Endothelial cell (in vitro differentiated cells): Measurements from ENCODE around the gene MXRA8. TPM values are rescaled to one million over a fixed set of nuclear protein-coding genes. Genes with fewer than 3 reads are reported as not detected.

Experiments
- DNase-seq: peaks from one replicate; pipeline ENCODE4 v3.0.0; 2021; ENCODE audit warnings: low spot score
- H3K27ac Mint-ChIP-seq: one replicate; pipeline ENCODE4 v1.8.0; 2021; ENCODE audit warnings: mixed read lengths, inconsistent platforms; ENCODE audit not compliant: unreplicated experiment
- H3K27me3 Mint-ChIP-seq: one replicate; pipeline ENCODE4 v1.8.0; 2021; ENCODE audit warnings: mild to moderate bottlenecking, moderate library complexity, mixed read lengths, inconsistent platforms; ENCODE audit not compliant: unreplicated experiment
- H3K36me3 Mint-ChIP-seq: one replicate; pipeline ENCODE4 v1.8.0; 2021; ENCODE audit warnings: mild to moderate bottlenecking, low read depth, mixed read lengths, inconsistent platforms; ENCODE audit not compliant: unreplicated experiment
- H3K4me1 Mint-ChIP-seq: one replicate; pipeline ENCODE4 v1.8.0; 2021; ENCODE audit warnings: mild to moderate bottlenecking, mixed read lengths, inconsistent platforms; ENCODE audit not compliant: unreplicated experiment
- H3K4me3 Mint-ChIP-seq: one replicate; pipeline ENCODE4 v1.8.0; 2021; ENCODE audit warnings: mild to moderate bottlenecking, mixed read lengths, inconsistent platforms; ENCODE audit not compliant: unreplicated experiment
- H3K9me3 Mint-ChIP-seq: one replicate; pipeline ENCODE4 v1.8.0; 2021; ENCODE audit warnings: mixed read lengths, inconsistent platforms; ENCODE audit not compliant: unreplicated experiment
- CTCF ChIP-seq: fragments of 200-600 bp; sonication (generic); IDR thresholded peaks from one replicate; pipeline ENCODE4 v1.5.0; 2021; ENCODE audit warnings: antibody characterized with exemption; ENCODE audit not compliant: unreplicated experiment
- total RNA-seq: library from RNA; stranded (reverse); fragmentation: NEBNext Ultra II Directional; extraction: Animal tissue kit (Norgen Biotek cat#: 25700); gene quantifications from one replicate; pipeline ENCODE4 v1.2.1, GENCODE V29; 2021; ENCODE audit not compliant: unreplicated experiment

Gene MXRA8
- total RNA-seq, 1 donor from 2014 or later = 0.64 TPM

DNA sequence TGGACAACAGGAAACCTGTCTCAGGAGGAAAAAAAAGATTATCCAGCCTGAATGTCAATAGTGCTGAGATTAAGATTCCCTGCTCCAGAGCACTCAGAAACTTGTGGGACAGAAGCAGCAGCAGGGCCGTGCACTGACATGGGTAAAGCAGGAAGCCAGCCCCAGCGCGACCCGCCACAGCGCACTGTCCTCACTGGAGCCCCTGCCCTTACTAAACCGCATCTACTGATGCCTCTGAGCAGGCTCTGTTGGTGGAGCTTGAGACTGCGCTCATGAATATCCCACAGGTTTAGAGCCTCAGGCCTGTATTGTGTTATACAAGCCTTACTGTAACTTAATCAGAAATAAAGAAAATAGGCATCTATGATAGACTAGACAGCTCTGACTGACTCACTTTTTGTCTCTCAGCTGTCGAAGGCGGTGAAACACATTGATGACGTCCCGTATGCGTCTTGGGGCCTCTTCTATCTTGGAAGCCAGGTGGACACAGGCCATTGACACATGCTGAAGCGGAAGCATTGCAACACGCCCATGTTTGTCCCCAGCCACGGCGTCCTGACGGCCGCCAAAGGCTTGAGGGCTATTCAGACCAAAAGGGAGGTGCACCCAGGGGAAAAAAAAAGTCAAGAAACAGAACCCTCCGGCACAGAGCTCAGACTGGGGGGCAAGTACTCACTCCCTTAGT lies 39.6 kb upstream of the MXRA8 start:
- H3K9me3 Mint-ChIP-seq = no peaks in the 10 kb centered on the region
- peaks cover 36% of the 10 kb centered on the region for H3K4me1 Mint-ChIP-seq
- H3K27ac Mint-ChIP-seq = peak overlapping the region; percentile 91
- peaks cover 44% of the 10 kb centered on the region for H3K36me3 Mint-ChIP-seq
- peaks cover 8% of the 10 kb centered on the region for H3K27me3 Mint-ChIP-seq
- H3K4me3 Mint-ChIP-seq = peak overlapping the region; percentile 98
- DNase-seq = no peak
- TF ChIP-seq CTCF = no peak

GRCh38 chr1:1395166-1395565 lies 36.8 kb upstream of the MXRA8 start:
- H3K4me1 Mint-ChIP-seq = peaks cover 21% of the 10 kb centered on the region
- H3K9me3 Mint-ChIP-seq = no peaks in the 10 kb centered on the region
- H3K36me3 Mint-ChIP-seq = peaks cover 41% of the 10 kb centered on the region
- peak overlapping the region; percentile 69 for H3K4me3 Mint-ChIP-seq
- no peak for DNase-seq
- peak overlapping the region; percentile 67 for H3K27ac Mint-ChIP-seq
- no peak for TF ChIP-seq CTCF
- no peaks in the 10 kb centered on the region for H3K27me3 Mint-ChIP-seq

GRCh38 chr1:1394116-1394515 lies 35.8 kb upstream of the MXRA8 start:
- no peaks in the 10 kb centered on the region for H3K9me3 Mint-ChIP-seq
- H3K27ac Mint-ChIP-seq = no peak overlapping the region
- no peak for TF ChIP-seq CTCF
- no peak for DNase-seq
- H3K4me3 Mint-ChIP-seq = peak overlapping the region; percentile 21
- H3K4me1 Mint-ChIP-seq = peaks cover 17% of the 10 kb centered on the region
- peaks cover 46% of the 10 kb centered on the region for H3K36me3 Mint-ChIP-seq
- H3K27me3 Mint-ChIP-seq = no peaks in the 10 kb centered on the region

- Mint-ChIP-seq H3K4me1 (peaks cover 16% of the 10 kb centered on the region), H3K36me3 (peaks cover 47% of the 10 kb centered on the region), H3K27ac (no peak overlapping the region), H3K4me3 (no peak overlapping the region), H3K9me3 (no peaks in the 10 kb centered on the region), H3K27me3 (no peaks in the 10 kb centered on the region)
- TF ChIP-seq CTCF = no peak
- DNase-seq = no peak
These were observed 35.1 kb upstream of the MXRA8 start for GRCh38 chr1:1393428-1393827.

GRCh38 chr1:1393014-1393413 lies 34.7 kb upstream of the MXRA8 start:
- H3K27me3 Mint-ChIP-seq = no peaks in the 10 kb centered on the region
- peaks cover 12% of the 10 kb centered on the region for H3K4me1 Mint-ChIP-seq
- no peak overlapping the region for H3K27ac Mint-ChIP-seq
- no peak for DNase-seq
- no peak for TF ChIP-seq CTCF
- no peaks in the 10 kb centered on the region for H3K9me3 Mint-ChIP-seq
- no peak overlapping the region for H3K4me3 Mint-ChIP-seq
- H3K36me3 Mint-ChIP-seq = peaks cover 47% of the 10 kb centered on the region
